Neural cell (in vitro differentiated cells): ENCODE measurements around the gene TUBAL3.
"Not testable (repeated sequence)": the region's sequence is repeated elsewhere in the genome, so short reads cannot be mapped to it uniquely, and the experiment has no call there.

Experiments used
- CTCF ChIP-seq: fragments of 450-650 bp; IDR thresholded peaks from 2 replicates; pipeline ENCODE4 v1.5.1; 2014; ENCODE audit warnings: antibody characterized with exemption, mild to moderate bottlenecking, moderate library complexity; ENCODE audit not compliant: poor library complexity, severe bottlenecking
- EP300 ChIP-seq: fragments of 450-650 bp; conservative IDR thresholded peaks from 2 replicates; pipeline ENCODE4 v1.6.1; 2014; ENCODE audit warnings: antibody characterized with exemption, mild to moderate bottlenecking, moderate library complexity; ENCODE audit not compliant: poor library complexity, severe bottlenecking
- POLR2AphosphoS5 ChIP-seq: IDR thresholded peaks from 2 replicates; pipeline ENCODE4 v1.6.1; 2012

GRCh38 chr10:5410787-5411186 lies 6.2 kb upstream of the TUBAL3 start:
- TF ChIP-seq CTCF, POLR2AphosphoS5, EP300: not testable (repeated sequence)
